Left hindlimb (tissue), 1 donor: ENCODE measurements around the gene LIF.

ENCODE experiments used
- DNase-seq: peaks from one replicate; pipeline ENCODE4 v3.0.0-alpha.2; 2018

Gene LIF

DNA sequence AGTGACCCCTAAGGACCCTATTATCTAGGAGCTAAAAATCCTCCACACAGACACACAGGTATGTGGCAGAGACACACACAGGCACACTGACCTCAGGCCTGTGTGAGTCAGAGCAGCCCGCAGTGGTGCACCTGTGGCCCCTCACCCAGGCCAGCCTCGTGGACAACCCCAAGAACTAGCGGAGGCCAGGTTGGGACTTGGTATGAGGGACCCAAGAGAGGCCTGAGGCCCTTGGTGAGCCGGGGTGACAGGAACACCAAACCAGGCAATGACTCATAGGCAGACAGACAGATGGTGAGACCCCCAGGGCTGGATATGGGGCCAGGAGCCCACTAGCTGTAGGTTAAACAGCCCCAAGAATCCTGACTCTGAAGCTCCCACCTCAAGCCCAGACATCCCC is 36.8 kb upstream of the LIF start:
- DNase-seq = no peak

DNA sequence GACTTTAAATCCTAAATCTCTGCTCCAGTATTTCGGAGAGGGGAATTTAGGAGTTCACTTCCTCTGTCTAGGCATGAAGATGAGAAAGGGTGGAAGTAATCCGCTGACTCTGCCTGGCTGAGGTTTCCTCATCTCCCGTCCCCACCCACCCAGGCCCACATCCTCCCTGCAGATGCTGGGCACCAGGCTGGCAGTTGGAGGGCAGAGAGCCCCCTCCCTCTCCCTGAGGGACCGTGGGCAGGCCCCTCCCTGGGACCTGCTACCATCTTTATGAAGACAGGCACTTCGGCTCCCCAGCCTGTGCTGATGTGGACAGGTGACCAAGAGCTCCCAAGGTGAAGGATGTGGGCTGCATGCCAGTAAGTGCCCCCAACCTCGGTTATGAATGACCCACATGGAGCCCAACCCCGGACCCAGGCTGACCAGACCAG is 36.1 kb upstream of the LIF start:
- DNase-seq = no peak

DNA sequence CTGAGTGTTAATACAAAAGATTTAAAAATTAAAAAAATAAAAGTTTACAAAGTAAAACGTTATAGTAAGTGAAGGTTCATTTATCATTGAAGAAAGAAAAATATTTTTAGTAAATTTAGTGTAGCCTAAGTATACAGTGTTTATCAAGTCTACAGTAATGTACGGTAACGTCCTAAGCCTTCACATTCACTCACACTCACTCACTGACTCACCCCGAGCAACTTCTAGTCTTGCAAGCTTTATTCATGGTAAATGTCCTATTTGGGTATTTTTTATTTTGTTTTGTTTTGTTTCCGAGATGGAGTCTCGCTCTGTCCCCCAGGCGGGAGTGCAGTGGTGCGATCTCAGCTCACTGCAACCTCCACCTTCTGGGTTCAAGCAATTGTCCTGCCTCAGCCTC is 33.9 kb upstream of the LIF start:
- no peak for DNase-seq

DNA sequence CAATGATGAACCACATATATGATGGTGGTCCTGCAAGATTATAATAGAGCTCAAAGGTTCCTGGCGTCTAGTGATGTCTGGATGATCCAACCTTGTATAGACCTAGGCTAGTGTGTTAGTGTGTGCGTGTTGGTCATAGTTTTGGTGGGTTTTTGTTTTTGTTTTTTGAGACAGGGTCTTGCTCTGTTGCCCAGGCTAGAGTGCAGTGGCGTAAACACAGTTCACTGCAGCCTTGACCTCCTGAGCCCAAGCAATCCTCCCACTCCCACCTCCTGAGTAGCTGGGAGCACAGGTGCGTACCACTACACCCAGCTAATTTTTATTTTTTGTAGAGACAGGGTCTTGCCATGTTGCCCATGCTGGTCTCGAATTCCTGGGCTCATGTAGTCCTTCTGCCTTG is 33.4 kb upstream of the LIF start:
- no peak for DNase-seq

DNA sequence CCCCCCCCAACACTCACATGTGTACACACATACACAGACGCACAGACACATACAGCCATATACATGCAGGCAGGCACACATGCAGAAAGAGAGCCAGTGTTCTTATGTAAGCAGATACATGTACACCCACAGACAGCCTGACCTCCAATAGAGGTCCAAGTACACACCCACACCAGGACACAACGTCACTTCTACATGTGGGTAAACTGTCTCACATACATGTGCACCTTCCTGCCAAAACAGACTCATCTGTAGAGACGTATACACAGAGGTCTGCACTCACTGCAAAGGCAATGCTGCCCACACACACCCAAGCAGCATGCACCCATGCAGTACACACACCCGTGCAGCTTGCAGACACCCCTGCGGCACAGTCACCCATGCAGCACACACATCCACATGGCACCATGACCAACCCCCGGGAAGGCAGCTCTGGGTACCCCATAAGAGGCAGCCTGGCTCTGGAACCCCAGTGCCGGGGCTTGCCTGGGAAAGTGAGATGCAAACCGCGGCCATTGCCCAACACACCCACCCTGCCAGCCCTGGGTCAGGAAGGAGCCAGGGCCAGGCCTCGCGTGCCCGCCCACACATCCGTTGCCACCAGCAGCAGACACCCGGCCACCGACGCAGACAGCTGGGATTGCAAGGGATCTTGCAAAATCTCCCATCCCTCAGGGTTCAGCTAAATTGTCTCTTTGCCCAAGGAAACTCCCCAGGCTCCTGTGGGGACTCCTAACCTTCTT is 32.7 kb upstream of the LIF start:
- DNase-seq = no peak

DNA sequence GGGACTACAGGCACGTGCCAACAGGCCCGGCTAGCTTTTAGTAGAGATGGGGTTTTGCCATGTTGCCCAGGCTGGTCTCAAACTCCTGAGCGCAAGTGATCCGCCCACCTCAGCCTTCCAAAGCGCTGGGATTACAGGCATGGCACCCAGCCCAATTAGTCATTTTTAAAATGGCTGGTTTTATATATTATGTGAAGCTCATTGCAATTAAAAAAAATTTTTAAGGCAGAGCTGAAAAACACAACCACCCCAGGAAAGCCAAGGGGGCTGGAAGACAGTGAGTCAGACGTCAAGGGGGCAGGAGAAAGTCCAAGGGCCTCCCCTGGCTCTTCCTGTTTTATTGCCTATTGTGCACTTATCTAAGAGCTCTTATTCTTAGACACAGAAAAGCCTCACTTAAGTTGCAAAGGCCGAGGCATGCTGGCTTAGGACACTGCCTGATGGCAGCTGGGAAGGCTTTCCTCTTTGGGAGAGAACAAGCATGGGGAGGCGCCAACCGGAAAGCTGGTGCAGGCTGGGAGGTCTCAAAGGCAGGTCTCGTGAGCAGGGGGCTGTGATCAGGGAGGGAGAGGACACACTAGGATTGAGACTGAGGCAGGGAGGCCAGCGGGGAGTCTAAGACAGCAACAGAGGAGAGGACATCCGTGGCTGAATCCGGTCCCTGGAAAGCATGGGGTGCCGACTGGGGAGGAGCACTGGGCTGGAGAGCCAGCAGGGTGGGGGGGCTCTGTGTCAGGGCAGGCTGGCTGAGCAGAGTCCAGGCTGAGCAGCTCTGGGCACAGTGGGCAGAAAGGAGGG is 31.2 kb upstream of the LIF start:
- DNase-seq = no peak

DNA sequence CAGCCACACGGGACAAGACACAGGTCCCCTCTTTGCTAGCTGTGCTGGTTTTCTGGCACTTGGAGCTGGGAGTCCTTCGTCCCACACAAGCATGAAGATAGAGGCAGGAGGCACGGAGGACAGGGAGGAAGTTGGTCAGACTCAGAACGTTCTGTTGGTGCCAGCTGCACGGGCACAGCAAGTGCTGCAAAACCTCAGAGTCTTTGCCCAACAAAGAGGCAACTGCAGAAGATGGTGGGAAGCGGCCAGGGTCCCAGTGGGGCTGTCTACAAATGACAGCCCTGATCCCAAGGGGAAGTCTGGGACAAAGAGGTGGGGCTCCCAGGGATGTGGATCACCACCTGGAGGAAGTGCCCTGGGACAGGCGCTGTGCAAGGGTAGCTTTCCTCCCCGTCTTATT is 29.5 kb upstream of the LIF start:
- DNase-seq = no peak

DNA sequence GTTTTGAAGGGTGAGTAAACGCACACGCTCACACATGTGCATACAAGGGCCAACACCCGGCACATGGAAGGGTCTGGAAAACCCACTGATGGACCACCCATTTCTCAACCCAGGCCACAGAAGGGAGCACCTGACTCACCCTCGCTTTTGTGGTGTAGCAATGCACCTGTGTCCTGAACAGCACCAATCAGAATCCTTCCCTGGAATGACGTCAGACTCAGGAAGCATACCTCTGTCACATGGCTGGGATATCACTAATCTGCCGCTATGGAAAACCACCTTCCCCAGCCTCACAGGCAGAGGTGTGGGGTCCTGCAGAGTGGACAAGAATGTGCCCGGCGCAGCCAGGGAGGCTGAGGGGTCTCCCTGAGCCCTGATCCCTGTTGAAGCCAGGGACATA is 29.1 kb upstream of the LIF start:
- DNase-seq = no peak

DNA sequence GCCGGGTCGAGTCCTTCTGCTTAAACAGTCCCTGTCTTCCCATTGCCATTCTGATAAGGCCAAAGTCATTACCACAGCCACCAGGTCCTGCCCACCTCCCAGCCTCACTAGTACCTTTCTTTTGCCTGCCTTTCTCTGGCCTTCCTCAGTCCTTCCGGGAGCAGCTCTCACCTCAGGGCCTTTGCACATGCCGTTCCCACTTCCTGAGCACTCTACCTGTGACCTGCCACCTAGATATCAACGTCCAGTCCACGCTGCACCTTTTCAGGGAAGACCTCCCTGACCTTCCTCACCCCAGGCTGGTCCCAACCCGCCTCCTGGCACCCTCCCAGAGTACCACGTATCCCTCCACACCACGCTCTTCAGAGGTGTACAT is 27.9 kb upstream of the LIF start:
- no peak for DNase-seq

DNA sequence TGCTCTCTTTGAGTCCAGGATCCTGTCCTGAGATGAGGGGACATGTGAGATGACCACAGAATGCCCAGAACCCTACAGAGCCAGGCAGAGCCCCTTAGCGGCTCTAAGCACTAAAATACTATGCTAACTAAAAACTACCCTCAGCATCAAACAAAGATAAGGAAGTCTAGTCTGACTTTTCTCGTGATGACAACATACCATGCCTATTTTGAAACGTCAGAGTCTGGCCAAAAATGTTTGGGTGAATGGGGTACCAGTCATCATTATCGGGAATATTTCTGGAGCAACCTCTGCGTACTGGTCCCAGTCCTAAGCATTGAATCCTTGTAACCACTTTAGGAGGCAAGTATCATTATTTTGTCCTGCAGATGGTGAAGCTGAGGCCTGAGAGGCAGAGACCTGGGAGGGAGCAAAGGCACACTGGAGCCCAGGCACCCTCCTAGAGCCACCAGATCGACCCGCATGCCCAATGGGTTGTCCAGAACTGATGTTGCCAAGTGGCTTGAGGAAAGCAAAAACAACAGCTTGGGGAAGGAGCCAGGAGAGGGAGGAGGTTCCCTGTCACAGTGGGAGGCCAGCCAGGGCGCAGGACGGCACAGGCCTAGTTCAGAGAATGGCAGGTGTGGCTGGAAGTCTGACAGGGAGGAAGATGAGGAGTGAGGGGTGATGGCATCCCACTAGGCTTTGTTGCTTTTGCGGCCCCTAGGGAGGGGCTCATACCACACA is 27.3 kb upstream of the LIF start:
- no peak for DNase-seq

DNA sequence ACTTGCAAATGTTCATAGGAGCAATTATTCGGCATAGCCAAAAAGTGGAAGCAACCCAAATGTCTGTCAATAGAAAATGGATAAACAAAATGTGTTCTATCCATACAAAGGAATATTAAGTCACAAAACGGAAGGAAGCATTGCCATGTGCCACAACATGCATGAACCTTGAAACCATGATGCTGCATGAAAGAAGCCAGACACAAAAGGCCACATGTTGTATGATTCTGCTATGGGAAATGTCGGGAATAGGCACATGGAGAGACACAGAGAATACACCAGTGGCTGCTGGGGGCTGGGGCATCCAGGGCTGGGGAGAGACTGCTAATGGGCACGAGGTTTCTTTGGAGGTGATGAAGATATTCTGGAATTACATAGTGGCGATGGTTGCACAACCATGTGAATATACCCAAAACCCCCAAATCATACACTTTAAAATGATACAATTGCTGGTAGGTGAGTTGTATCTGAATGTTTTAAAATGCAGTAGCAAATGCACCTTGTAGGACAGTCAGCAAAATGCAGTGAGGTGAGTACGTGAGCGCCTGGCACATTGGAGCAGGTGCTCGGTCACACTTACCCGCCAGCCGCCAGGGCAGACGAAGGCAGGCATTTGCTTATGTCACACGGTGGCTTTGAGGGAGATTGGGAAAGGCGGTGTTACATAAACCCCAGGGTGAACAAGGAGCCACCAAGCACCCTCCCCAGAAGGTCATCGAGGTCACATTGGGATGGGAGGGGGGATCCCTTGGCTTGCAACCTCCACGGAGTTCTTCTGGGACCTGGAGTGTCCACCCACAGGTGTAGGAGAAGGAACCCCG is 26.4 kb upstream of the LIF start:
- DNase-seq = no peak

DNA sequence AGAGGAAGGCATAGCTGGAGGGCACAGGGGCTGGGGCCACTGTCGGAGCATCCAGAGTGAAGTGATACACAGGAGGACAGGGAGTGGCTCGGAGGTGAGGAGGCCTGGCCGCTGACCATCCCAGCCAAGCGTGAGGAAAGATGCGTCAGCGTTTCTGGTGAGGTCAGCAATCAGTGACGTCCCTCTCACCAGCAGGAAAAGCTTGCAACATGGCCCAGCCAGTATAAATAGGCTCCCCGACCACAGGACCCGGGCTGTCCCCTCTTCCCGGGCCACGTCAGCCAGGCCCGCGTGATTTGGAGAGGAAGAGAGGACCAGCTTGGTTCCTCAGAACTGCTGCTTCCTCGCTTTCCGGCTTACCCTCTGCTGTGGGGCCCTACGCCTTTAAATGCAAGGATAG is 24.3 kb upstream of the LIF start:
- peak; percentile 65 for DNase-seq

DNA sequence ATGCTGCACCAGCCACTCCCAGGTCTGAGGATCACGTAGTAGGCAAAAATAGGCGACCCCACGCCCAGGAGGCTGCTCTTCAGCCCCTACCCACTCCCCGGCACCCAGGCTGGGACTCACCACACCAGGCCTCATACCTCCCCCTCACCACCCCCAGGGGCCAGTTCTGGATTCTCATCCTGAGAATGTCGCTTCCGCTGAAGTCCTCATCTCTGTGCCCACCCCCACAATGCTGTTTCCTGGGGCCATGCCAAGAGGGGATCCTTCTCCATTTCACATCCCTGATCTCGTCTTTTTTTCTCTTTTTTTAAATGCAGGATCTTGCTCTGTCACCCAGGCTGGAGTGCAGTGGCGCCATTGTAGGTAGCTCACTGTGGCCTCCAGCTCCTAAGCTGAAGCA is 21.8 kb upstream of the LIF start:
- DNase-seq = no peak

DNA sequence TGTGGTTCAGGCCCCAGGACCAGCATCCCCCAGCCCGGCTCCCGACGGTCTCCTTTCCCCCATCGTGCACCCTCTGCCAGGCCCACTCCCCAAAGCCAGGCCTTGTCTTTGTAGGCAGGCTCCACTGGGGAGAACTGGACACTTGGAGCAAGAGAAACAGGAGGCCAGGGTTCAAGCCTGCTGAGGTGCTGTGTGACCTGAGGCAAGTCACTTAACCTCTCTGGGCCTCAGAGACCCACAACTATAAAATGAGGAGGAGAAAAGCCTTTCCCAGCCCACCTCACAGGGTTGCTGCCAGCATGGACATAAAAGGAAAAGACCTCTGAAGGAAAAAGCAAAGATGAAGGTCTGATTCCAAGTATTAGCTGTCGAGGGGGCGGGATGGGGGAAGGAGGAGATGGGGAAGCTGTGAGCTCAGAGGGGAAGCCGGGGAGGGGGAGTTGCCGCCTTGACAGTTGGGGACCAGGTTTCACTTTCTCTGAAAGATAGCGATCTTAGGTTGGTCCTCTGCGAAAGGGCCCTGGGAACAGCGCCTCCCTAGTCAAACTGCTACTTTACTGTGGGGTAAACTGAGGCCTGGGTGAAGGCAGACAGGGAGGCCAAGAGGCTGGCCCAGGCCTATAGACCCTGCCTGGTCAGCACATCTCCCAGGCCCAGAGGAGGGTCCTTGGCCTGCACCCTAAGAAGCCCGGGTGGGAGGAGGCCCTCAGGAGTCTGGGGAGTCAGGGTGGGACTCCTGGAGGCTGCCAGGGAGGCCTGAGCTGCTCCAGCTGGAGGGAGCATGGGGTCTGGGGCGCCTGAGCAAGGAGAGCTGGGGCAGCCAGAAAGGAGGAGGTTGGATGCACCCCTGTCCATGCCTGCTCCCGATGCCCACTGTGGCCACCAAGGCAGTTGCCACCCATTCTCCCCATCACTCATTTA is 21.1 kb upstream of the LIF start:
- DNase-seq = no peak

DNA sequence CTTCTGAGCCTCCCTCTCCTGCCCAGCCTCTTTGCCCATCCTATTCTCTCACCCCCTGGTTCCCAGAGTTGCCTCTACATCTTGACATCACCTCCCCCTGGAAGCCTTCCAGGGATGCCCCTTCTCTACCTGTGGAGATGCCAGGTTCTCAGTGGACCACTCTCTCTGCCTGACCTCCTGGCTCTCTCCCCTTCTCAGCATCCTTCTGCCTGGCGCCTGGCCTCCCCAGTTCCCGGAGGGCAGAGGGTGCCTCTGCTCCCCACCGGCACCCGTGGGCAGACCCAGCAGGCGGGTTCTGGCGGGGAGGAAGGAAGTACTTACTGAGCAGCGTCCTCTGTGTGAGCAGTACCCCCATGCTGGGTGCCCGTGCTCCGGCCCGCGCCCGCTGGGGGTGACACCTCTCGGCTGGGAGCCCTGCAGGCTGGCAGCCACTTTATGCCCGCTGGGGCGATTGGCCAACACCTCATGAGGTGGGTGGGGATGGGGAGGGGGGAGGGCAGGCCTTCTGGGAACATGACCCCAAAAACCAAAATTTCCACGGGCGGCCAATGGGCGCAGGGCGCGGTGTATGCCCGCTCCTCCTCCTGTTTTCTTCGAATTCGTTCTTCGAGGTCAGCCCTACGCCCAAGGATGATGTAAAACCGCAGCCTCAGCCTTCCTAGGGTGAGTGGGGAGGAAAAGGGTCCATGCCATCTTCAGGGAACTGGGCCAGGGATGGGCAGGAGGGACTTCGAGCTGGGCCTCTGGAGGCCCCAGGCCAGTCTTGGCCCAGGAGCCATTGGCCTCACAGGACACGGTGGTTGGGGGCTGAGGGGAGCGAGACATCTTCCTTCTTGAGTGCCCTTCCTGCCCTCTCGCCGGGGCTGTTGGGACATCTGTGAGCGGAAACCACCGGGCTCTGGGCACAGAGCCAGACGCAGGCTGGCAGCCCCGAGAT is 20.2 kb upstream of the LIF start, which contains the start of gene OSM:
Gene OSM, minus strand, starts transcription at position 407 of the 937 bp plus-strand sequence. Its CDS starts 52 bp downstream, at position 355.
- no peak for DNase-seq

DNA sequence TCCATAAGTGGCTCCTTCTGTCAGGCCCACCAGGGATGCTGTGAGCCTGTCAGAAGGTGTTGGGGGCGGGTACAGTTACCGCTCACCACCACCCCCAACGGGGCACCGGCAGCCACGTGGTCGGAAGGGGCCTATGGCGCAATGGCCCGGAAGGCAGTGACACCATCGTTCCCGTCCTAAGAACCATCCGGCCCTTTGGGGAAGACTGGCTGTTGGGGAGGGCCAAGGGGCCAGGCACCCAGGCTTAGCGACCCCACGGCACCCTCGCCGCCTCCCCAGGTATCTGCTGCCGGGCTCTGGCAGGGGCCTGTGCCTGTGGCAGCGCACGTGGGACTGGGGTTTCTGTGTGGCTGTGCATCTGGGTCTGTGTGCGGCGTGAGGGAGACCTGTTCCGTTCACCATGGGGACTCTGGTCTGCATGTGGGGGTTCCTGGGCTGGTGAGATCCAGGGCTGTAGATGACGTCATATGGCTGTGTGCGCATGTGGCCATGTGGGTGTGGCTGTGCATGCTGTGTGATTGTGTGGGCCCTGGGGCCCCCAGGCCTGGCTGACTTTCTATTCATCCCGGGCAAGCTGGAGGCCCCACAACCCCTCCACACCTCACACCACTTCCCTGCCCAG is 19.4 kb upstream of the LIF start:
- DNase-seq = no peak

DNA sequence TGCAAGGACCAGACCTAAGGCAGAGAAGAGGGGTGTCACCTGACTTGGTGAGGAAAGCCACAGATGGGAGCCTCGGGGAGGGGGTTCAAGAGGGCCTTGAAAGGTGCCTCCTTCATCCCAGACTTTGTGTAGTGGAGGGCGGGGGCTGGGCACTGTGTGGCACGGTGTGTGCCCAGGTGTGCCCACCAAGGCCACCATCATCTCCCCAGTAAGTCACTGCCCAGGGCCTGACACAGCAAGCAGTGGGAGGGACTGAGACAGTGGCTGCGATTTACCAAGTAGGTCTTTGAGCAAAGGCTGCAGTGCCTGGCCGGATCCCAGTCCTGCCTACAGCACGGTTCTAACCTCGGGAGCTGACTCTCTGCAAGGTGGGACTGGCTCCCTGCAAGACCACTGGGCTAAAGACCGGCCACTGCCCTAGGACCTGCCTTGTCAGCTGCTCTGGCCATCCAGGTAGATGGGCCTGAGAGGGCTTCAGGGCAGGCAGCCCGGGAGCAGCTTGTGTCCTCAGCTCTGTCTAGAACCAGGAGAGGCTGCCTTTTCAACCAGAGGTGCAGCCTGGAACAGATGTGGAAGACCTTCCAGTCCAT is 18.7 kb upstream of the LIF start:
- no peak for DNase-seq

DNA sequence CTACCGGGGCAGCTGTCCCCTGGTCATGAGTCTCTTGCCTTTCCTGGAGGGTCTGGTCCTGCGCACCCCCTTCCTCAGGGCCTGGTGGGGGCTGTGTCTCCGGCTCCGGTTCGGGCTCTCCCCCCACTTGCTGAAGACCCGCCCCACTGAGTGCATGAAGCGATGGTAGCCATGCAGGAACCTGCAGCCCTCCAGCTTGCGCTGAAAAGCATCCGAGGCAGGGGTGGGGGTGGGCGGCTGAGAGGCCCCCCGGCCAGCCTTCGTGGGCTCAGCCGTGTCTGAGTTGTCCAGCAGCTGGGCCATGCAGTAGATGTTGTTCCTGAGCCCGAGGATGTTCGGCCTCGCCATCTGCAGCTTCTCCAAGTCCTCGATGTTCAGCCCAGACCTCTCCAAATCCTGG is 17.3 kb upstream of the LIF start:
- no peak for DNase-seq

DNA sequence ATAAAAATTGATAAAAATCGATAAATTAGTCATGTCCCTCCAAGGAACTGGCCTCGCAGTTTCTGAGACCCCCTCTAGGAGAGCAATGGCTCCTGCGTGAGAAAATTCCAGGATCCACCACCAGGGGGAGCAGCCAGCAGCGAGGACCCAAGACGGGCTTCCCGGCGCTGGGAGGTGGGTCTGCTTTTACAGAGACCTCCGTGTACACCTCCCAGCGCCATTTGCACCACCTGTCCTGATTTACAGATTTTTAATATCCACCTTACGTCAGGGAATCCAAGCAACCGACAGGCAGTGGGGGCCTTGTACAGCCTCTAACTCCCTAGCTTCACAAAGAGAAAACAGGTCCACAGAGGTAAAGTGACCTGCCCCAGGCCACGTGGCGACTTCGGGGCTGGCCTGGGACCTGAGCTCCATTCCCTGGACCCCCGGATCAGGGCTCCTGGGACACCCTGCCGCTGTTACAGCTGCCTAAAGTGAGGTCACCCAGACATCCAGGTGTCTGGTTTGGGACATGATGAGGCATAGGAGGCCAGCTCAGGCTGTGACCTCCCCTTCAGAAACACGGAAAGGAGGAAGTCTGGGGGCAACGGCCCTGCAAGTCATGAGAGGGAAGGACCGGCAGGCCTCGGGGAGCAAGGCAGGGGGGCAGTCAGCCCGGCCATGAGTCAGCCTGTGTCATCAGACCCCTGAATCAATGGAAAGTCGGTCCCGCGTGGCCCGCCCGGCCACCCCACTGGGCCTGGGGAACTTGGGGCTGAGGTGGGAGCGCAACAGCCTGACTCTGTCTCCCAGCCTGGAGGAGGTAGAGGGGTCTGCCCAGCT is 16.6 kb upstream of the LIF start:
- peak; percentile 79 for DNase-seq
